K562 (cell line): ENCODE measurements around the gene RIIAD1. TPM values are rescaled to one million over a fixed set of nuclear protein-coding genes. Genes with fewer than 3 reads are reported as not detected.

Experiments
- ATAC-seq: fragments of 200-7000 bp; cut with Tn5 transposase; 3 replicates; pipeline ENCODE4 v1.9.1; 2020; ENCODE audit warnings: moderate library complexity
- BruUV-seq: library from RNA; stranded (reverse); fragments of 400-500 nt; replicated peaks from 2 replicates; lab custom pipeline; 2021; lab: Mats Ljungman, UMichigan
- CTCF ChIA-PET: fragments of 300-600 bp; formaldehyde crosslinking; extraction: SDS; loops from one replicate; lab custom pipeline; 2021; ENCODE audit warnings: low intra/inter-chr PET ratio; lab: Yijun Ruan, JAX
- POLR2A ChIA-PET: fragments of 300-600, 350-650 bp; sonication (Branson Sonifier 250); formaldehyde crosslinking; extraction: SDS; loops from one replicate; lab custom pipeline; 2021; ENCODE audit warnings: antibody characterized with exemption, inconsistent platforms; lab: Yijun Ruan, JAX
- DNase-seq, 4 experiments: peaks; one replicate each; pipeline versions ENCODE4 v3.0.0 to v3.0.0-alpha.2; 2011 to 2018; ENCODE audit warnings: low spot score in 3 of 4, mixed read lengths in 3 of 4; ENCODE audit errors: extremely low read depth in 1 of 4
- FAIRE-seq: peaks from 2 replicates; lab custom pipeline; 2011; peaks lifted over from hg19 to GRCh38; lab: Jason Lieb, UNC
- H2AFZ ChIP-seq: 2 replicates; pipeline ENCODE4 v1.6.0; 2011; ENCODE audit warnings: low read depth, low read length, control low read depth, inconsistent platforms
- H3K27ac ChIP-seq: fragments of 200-600 bp; 3 replicates; pipeline ENCODE4 v1.8.0; 2011; ENCODE audit warnings: low read depth, mild to moderate bottlenecking, control low read depth, inconsistent platforms, low read length, moderate library complexity, mixed read lengths; ENCODE audit errors: extremely low read depth
- H3K27me3 ChIP-seq, 2 experiments: fragments of 300-600 bp in 1 of 2; 2 replicates in 1 of 2; 3 replicates in 1 of 2; pipeline versions ENCODE4 v1.6.0 to v1.8.0; 2011; ENCODE audit warnings: inconsistent platforms in 2 of 2, low read length in 2 of 2, mild to moderate bottlenecking in 1 of 2, mixed read lengths in 1 of 2, moderate library complexity in 1 of 2; ENCODE audit not compliant: control insufficient read depth in 2 of 2, insufficient read depth in 2 of 2
- H3K36me3 ChIP-seq: fragments of 300-600 bp; 3 replicates; pipeline ENCODE4 v1.8.0; 2011; ENCODE audit warnings: mild to moderate bottlenecking, low read length, inconsistent platforms; ENCODE audit not compliant: control insufficient read depth, insufficient read depth
- H3K4me1 ChIP-seq, 2 experiments: fragments of 200-600 bp in 1 of 2; replicated peaks in 1 of 2; 2 replicates in 1 of 2; 3 replicates in 1 of 2; pipeline versions ENCODE4 v1.5.1 to v1.8.0; 2011; ENCODE audit warnings: inconsistent platforms in 2 of 2, low read length in 2 of 2, mild to moderate bottlenecking in 1 of 2, mixed read lengths in 1 of 2, moderate library complexity in 1 of 2; ENCODE audit not compliant: control insufficient read depth in 2 of 2, insufficient read depth in 2 of 2
- H3K4me2 ChIP-seq: 2 replicates; pipeline ENCODE4 v1.6.1; 2011; ENCODE audit warnings: low read length, control low read depth, inconsistent platforms, mixed read lengths; ENCODE audit not compliant: insufficient read depth
- H3K4me3 ChIP-seq: fragments of 200-600 bp; sonication (generic), shearing (Covaris generic); 2 replicates; pipeline ENCODE4 v1.5.1; 2016; ENCODE audit warnings: control low read depth, inconsistent platforms
- H3K79me2 ChIP-seq: fragments of 200-600 bp; 3 replicates; pipeline ENCODE4 v1.8.0; 2011; ENCODE audit warnings: low read length, inconsistent platforms; ENCODE audit not compliant: control insufficient read depth, insufficient read depth
- H3K9ac ChIP-seq, 2 experiments: 2 replicates each; pipeline versions ENCODE4 v1.6.0 to v1.6.1; 2011; ENCODE audit warnings: low read depth in 2 of 2, low read length in 2 of 2, control low read depth in 1 of 2, inconsistent platforms in 1 of 2, mild to moderate bottlenecking in 1 of 2, mixed read lengths in 1 of 2; ENCODE audit not compliant: insufficient read depth in 1 of 2
- H3K9me1 ChIP-seq: one replicate; pipeline ENCODE4 v1.6.0; 2011; ENCODE audit warnings: inconsistent platforms, mild to moderate bottlenecking, low read length, moderate library complexity; ENCODE audit not compliant: control insufficient read depth, insufficient read depth
- H3K9me3 ChIP-seq: replicated peaks from 2 replicates; pipeline ENCODE4 v1.5.1; 2011; ENCODE audit warnings: low read depth, low read length, inconsistent platforms; ENCODE audit not compliant: control insufficient read depth, insufficient read depth
- H4K20me1 ChIP-seq: replicated peaks from 2 replicates; pipeline ENCODE4 v1.6.1; 2011; ENCODE audit warnings: low read length, inconsistent platforms, mixed read lengths; ENCODE audit not compliant: control insufficient read depth, insufficient read depth
- CCAR2 ChIP-seq: fragments of 200-400 bp; formaldehyde crosslinking; IDR thresholded peaks from 2 replicates; pipeline ENCODE4 v1.6.1; 2017; ENCODE audit warnings: mild to moderate bottlenecking, low read depth, low read length
- MBD1 ChIP-seq: fragments of 250-450 bp; sonication (Bioruptor Pico); IDR thresholded peaks from 2 replicates; pipeline ENCODE4 v1.8.0; 2022; ENCODE audit warnings: inconsistent platforms
- NKRF ChIP-seq: fragments of 450-650 bp; IDR thresholded peaks from 2 replicates; pipeline ENCODE4 v1.6.1; 2016; ENCODE audit warnings: borderline replicate concordance
- PHF20 ChIP-seq: fragments of 450-650 bp; IDR thresholded peaks from 2 replicates; pipeline ENCODE4 v1.6.1; 2018; ENCODE audit not compliant: partially characterized antibody
- SIN3B ChIP-seq: fragments of 450-650 bp; IDR thresholded peaks from 2 replicates; pipeline ENCODE4 v1.6.1; 2017; ENCODE audit warnings: low read depth, mild to moderate bottlenecking, moderate library complexity
- SMAD3 ChIP-seq: fragments of 450-650 bp; formaldehyde crosslinking; conservative IDR thresholded peaks from 2 replicates; pipeline ENCODE4 v1.4.0; 2020; ENCODE audit warnings: mild to moderate bottlenecking
- STAT5B ChIP-seq: fragments of 250-450 bp; sonication (Bioruptor Pico); IDR thresholded peaks from 2 replicates; pipeline ENCODE4 v1.8.0; 2021; ENCODE audit warnings: mild to moderate bottlenecking, inconsistent platforms
- TAL1 ChIP-seq: fragments of 450-650 bp; IDR thresholded peaks from 2 replicates; pipeline ENCODE4 v1.6.1; 2016; ENCODE audit warnings: mild to moderate bottlenecking
- TSC22D4 ChIP-seq: fragments of 450-650 bp; IDR thresholded peaks from 2 replicates; pipeline ENCODE4 v1.6.1; 2016; ENCODE audit warnings: missing genetic modification characterization, missing biosample characterization, control low read depth
- ZBTB1 ChIP-seq: sonication (generic); formaldehyde crosslinking; IDR thresholded peaks from 2 replicates; pipeline ENCODE4 v1.8.1; 2023; ENCODE audit warnings: missing genetic modification reagents, low read depth, mild to moderate bottlenecking, borderline replicate concordance
- ZBTB17 ChIP-seq: fragments of 450-650 bp; formaldehyde crosslinking; IDR thresholded peaks from 2 replicates; pipeline ENCODE4 v1.4.0; 2020; ENCODE audit warnings: mild to moderate bottlenecking
- ZC3H4 ChIP-seq: sonication (generic); formaldehyde crosslinking; IDR thresholded peaks from 2 replicates; pipeline ENCODE4 v1.9.0; 2021; ENCODE audit warnings: missing genetic modification reagents, borderline replicate concordance
- ZFP36 ChIP-seq: fragments of 150-350 bp; IDR thresholded peaks from 2 replicates; pipeline ENCODE4 v1.6.1; 2018; ENCODE audit warnings: low read length, low read depth; ENCODE audit not compliant: partially characterized antibody
- ZKSCAN3 ChIP-seq: fragments of 250-450 bp; sonication (Bioruptor Pico); IDR thresholded peaks from 2 replicates; pipeline ENCODE4 v1.4.0; 2020
- ZNF324 ChIP-seq: fragments of 250-450 bp; sonication (Bioruptor Pico); IDR thresholded peaks from 2 replicates; pipeline ENCODE4 v1.4.0; 2020; ENCODE audit warnings: mild to moderate bottlenecking
- ZNF586 ChIP-seq: fragments of 450-650 bp; formaldehyde crosslinking; conservative IDR thresholded peaks from 2 replicates; pipeline ENCODE4 v1.4.0; 2020; ENCODE audit warnings: mild to moderate bottlenecking, moderate library complexity
- ZNF644 ChIP-seq: fragments of 200-800 bp; sonication (Bioruptor generic); IDR thresholded peaks from 2 replicates; pipeline ENCODE4 v1.6.1; 2016; ENCODE audit warnings: low read depth, missing genetic modification characterization, missing compliant biosample characterization
- ZNF766 ChIP-seq: fragments of 200-800 bp; sonication (Bioruptor generic); conservative IDR thresholded peaks from 2 replicates; pipeline ENCODE4 v1.6.1; 2016; ENCODE audit warnings: missing genetic modification characterization, missing compliant biosample characterization
- WGBS: fragments of 100-300 bp; shearing (Covaris generic); methylation state at CpG from one replicate; pipeline ENCODE4 v1.1.6; 2016; ENCODE audit warnings: low coverage, mixed read lengths; ENCODE audit not compliant: insufficient coverage; ENCODE audit errors: missing lambda C conversion rate; 5-methylcytosine and 5-hydroxymethylcytosine counted together
- in situ Hi-C: fragments of 300-500 bp; cut with MboI; formaldehyde crosslinking; loops from 4 replicates; pipeline ENCODE4 v1.15.0; 2018; ENCODE audit warnings: inconsistent platforms, mixed read lengths
- intact Hi-C: fragments of 100-400 bp; cut with micrococcal nuclease; formaldehyde crosslinking; loops from 2 replicates; pipeline ENCODE4 v1.14.2; 2022
- polyA plus RNA-seq, 8 experiments: library from polyadenylated mRNA; depleted of rRNA in 4 of 8; stranded (reverse) in 5 of 8; unstranded in 3 of 8; fragments of >200 nt; fragmentation: Nextera tagmentation in 2 of 8; fragmentation: Illumina TruSeq in 1 of 8; extraction: Ambion mirVana in 2 of 8; extraction: Trizol in 1 of 8; gene quantifications; 2 replicates each; pipeline versions ENCODE4 v1.2.1 to v1.2.3, GENCODE V29; 2011 to 2014; ENCODE audit warnings: inconsistent platforms in 1 of 8, missing spikeins in 1 of 8
- total RNA-seq, 7 experiments: library from RNA; depleted of rRNA in 6 of 7; stranded (reverse); fragments of >200 nt in 6 of 7; fragmentation: Illumina TruSeq in 2 of 7; extraction: Trizol in 2 of 7; gene quantifications; 2 replicates each; pipeline versions ENCODE4 v1.2.1 to v1.2.3, GENCODE V29; 2011 to 2021; ENCODE audit warnings: low replicate concordance in 1 of 7

Gene RIIAD1
- total and polyA plus RNA-seq, 9 of the 15 experiments (the other 6 are each of a cell fraction or from before 2014, with no cell fraction given) = not detected

GRCh38 chr1:151714820-151715725 is 6.2 kb upstream of the RIIAD1 start:
- no peaks in the 10 kb centered on the region for H3K9me3 ChIP-seq
- TF ChIP-seq SIN3B (no peak), ZNF324 (CRISPR knock-in tag) (no peak), ZNF766 (CRISPR knock-in tag) (no peak), ZNF586 (CRISPR knock-in tag) (no peak), CCAR2 (no peak), NKRF (0 out of 2 replicates have a peak, but pooled peaks have one; percentile 19), TSC22D4 (tag) (no peak), ZNF644 (tag) (peak; percentile 89), ZBTB17 (peak; percentile 66; the same call in 1 of the 2 replicates), TAL1 (peak; percentile 93), MBD1 (CRISPR knock-in tag) (no peak), PHF20 (no peak), ZC3H4 (no peak), ZFP36 (no peak), ZKSCAN3 (no peak), STAT5B (CRISPR knock-in tag) (no peak), ZBTB1 (no peak), SMAD3 (0 out of 2 replicates have a peak, but pooled peaks have one; percentile 26)

More at GRCh38 chr1:151714820-151715725, 6.2 kb upstream of the RIIAD1 start:
- peaks cover 3 to 49% of the 10 kb centered on the region in 2 experiments; a peak in 2 of 5 replicates for H3K27me3 ChIP-seq
- H3K27ac ChIP-seq = no peak overlapping the region
- H3K4me2 ChIP-seq = no peak overlapping the region
- H3K9me1 ChIP-seq = no peaks in the 10 kb centered on the region
- ChIA-PET POLR2A (interaction anchor here (0.7 to 1.7 kb wide), 3 partner anchors 14 to 434 kb away, joined by 4 to 7 read pairs (median 5); no protein-coding TSS in a partner anchor), CTCF (no interaction called here)
- intact Hi-C loops = no loop called here
- 0% methylated on average over 7 of the region's 10 CpGs for whole genome bisulfite sequencing
- in situ Hi-C loops = no loop called here
- no peak overlapping the region for H2AFZ ChIP-seq
- no peak overlapping the region for H3K9ac ChIP-seq
- H3K4me1 ChIP-seq = peaks cover 13 to 17% of the 10 kb centered on the region in 2 experiments; a peak in 4 of 5 replicates
- DNase-seq (peak; percentile 65 to 83 (median 72)), ATAC-seq (peak; percentile 76), FAIRE-seq (peak; percentile 86)
- BruUV-seq = no TSS peak
- H3K4me3 ChIP-seq = no peak overlapping the region
- peaks cover 30% of the 10 kb centered on the region for H4K20me1 ChIP-seq
- no peaks in the 10 kb centered on the region for H3K36me3 ChIP-seq
- H3K79me2 ChIP-seq = no peaks in the 10 kb centered on the region
